HepG2 (cell line): ENCODE data around the gene UBALD1.
"Not testable (repeated sequence)": the region's sequence is repeated elsewhere in the genome, so short reads cannot be mapped to it uniquely, and the experiment has no call there.

Experiments
- CTCF ChIP-seq: sonication (generic); formaldehyde crosslinking; IDR thresholded peaks from 2 replicates; pipeline ENCODE4 v1.5.0; 2020; ENCODE audit warnings: mild to moderate bottlenecking, missing genetic modification reagents, moderate library complexity
- FOXM1 ChIP-seq: sonication (generic); formaldehyde crosslinking; IDR thresholded peaks from 2 replicates; pipeline ENCODE4 v1.5.0; 2020; ENCODE audit warnings: missing genetic modification reagents
- MAZ ChIP-seq, 2 experiments: sonication (generic) in 1 of 2; formaldehyde crosslinking in 1 of 2; IDR thresholded peaks; 2 replicates each; pipeline versions ENCODE4 v1.5.0 to v1.6.1; 2012 to 2020; ENCODE audit warnings: low read depth in 2 of 2, mild to moderate bottlenecking in 2 of 2, borderline replicate concordance in 1 of 2, improper control_type of control experiment in 1 of 2, low read length in 1 of 2, missing genetic modification reagents in 1 of 2, moderate library complexity in 1 of 2
- ZBTB2 ChIP-seq: sonication (generic); formaldehyde crosslinking; IDR thresholded peaks from 2 replicates; pipeline ENCODE4 v1.8.0; 2022; ENCODE audit warnings: low read depth, missing genetic modification reagents

GRCh38 chr16:4650443-4651074, 35.9 kb upstream of the UBALD1 start:
- TF ChIP-seq FOXM1 (CRISPR knock-in tag); ZBTB2 (CRISPR knock-in tag); MAZ (IDR thresholded peaks at IDR 0.05; ENCODE audit: borderline replicate concordance, low read depth, low read length): not testable (repeated sequence)
- 0 out of 2 replicates have a peak, but pooled peaks have one; percentile 15 for TF ChIP-seq MAZ (CRISPR knock-in tag; IDR thresholded peaks at IDR 0.05; ENCODE audit: low read depth)
- peak; percentile 88 for TF ChIP-seq CTCF (CRISPR knock-in tag)
